Colonic mucosa (tissue), 4 donors: ENCODE results near the gene TSPAN16. TPM values are rescaled to one million over a fixed set of nuclear protein-coding genes. Genes with fewer than 3 reads are reported as not detected.

ENCODE experiments used
- DNase-seq: peaks from one replicate; pipeline ENCODE4 v3.0.0-alpha.2; 2020
- H3K27ac ChIP-seq: fragments of 200-600 bp; one replicate; pipeline ENCODE4 v1.8.0; 2021
- H3K27me3 ChIP-seq: fragments of 200-600 bp; one replicate; pipeline ENCODE4 v1.8.0; 2021
- H3K36me3 ChIP-seq: fragments of 200-600 bp; one replicate; pipeline ENCODE4 v1.8.0; 2021
- H3K4me1 ChIP-seq: fragments of 200-600 bp; one replicate; pipeline ENCODE4 v1.8.0; 2021; ENCODE audit warnings: mild to moderate bottlenecking
- H3K4me3 ChIP-seq: fragments of 200-600 bp; one replicate; pipeline ENCODE4 v1.8.0; 2021
- H3K9ac ChIP-seq, 2 donors: one replicate each; pipeline ENCODE4 v1.7.0; 2013; ENCODE audit warnings: control low read depth in 2 of 2, low read depth in 2 of 2, low read length in 2 of 2
- H3K9me3 ChIP-seq: fragments of 200-600 bp; one replicate; pipeline ENCODE4 v1.8.0; 2021
- intact Hi-C: fragments of 100-400 bp; cut with DNase I; formaldehyde crosslinking; loops from one replicate; pipeline ENCODE4 v1.14.1; 2022
- total RNA-seq, 2 donors: library from RNA; stranded (reverse); fragmentation: NEBNext Ultra II Directional in 1 of 2; extraction: Animal tissue kit (Norgen Biotek cat#: 25700) in 1 of 2; gene quantifications; one replicate each; pipeline ENCODE4 v1.2.1, GENCODE V29; 2021
- TF ChIP-seq, protein P1 (sequence below): fragments of 200-600 bp; IDR thresholded peaks from one replicate; pipeline ENCODE4 v1.8.0; 2022; ENCODE audit warnings: antibody characterized with exemption, mild to moderate bottlenecking
- donor health status: healthy.
- donor health status: DM: no; HTN: no; CAD: no.
- donor health status: DM: no; HTN: no; CAD: no.

Gene TSPAN16
- total RNA-seq, 2 donors from 2014 or later = not detected

- H3K4me1 ChIP-seq = no peaks in the 10 kb centered on the region
- TF ChIP-seq, protein P1, sequence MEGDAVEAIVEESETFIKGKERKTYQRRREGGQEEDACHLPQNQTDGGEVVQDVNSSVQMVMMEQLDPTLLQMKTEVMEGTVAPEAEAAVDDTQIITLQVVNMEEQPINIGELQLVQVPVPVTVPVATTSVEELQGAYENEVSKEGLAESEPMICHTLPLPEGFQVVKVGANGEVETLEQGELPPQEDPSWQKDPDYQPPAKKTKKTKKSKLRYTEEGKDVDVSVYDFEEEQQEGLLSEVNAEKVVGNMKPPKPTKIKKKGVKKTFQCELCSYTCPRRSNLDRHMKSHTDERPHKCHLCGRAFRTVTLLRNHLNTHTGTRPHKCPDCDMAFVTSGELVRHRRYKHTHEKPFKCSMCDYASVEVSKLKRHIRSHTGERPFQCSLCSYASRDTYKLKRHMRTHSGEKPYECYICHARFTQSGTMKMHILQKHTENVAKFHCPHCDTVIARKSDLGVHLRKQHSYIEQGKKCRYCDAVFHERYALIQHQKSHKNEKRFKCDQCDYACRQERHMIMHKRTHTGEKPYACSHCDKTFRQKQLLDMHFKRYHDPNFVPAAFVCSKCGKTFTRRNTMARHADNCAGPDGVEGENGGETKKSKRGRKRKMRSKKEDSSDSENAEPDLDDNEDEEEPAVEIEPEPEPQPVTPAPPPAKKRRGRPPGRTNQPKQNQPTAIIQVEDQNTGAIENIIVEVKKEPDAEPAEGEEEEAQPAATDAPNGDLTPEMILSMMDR = no peak
- no peaks in the 10 kb centered on the region for H3K27me3 ChIP-seq
- no peaks in the 10 kb centered on the region for H3K9me3 ChIP-seq
- DNase-seq = no peak
- intact Hi-C loops = no loop called here
- no peak overlapping the region for H3K4me3 ChIP-seq
- no peak overlapping the region for H3K9ac ChIP-seq
- H3K36me3 ChIP-seq = peaks cover 8% of the 10 kb centered on the region
- H3K27ac ChIP-seq = no peak overlapping the region
These were observed 44.7 kb upstream of the TSPAN16 start for GRCh38 chr19:11251217-11251616.

- DNase-seq = no peak
- no peaks in the 10 kb centered on the region for H3K27me3 ChIP-seq
- no peaks in the 10 kb centered on the region for H3K4me1 ChIP-seq
- no peak overlapping the region for H3K27ac ChIP-seq
- H3K36me3 ChIP-seq = peaks cover 8% of the 10 kb centered on the region
- intact Hi-C loops = no loop called here
- H3K4me3 ChIP-seq = no peak overlapping the region
- H3K9ac ChIP-seq = no peak overlapping the region
- H3K9me3 ChIP-seq = no peaks in the 10 kb centered on the region
- TF ChIP-seq, protein P1 = no peak
These were observed 44.2 kb upstream of the TSPAN16 start for GRCh38 chr19:11251650-11252314.

DNA sequence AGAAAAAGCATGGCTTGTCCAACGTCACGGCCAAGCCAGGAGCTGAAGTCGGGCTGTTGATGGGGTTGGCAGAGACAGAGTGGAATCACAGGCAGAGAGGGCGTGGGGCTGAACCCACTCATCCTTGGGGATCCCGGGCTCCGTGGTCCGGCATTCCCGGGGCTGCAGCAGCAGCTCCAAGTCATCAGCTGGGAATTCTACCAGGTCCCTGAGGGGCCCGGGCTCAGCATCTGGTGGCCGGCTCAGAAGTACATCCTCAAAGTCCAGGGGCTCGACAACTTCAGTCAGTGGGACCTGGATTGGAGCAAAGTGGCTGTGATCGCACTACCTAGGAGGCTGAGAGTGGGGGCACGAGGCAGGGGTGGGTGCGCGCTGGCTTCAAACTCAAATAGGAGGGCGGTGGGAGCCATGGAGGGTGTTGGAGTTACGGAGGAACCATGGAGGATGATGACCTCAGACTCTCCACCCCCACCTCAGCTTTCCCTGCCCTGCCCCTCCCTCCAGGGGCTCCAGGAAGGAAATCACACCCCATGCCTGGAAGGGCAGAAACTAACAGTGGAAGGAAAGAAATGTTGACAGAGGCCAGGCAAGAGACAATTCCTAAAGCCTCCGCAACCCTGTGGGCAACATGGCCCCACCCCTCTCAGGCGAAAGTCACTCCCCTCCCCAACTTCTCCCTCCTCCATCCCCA lies 43.1 kb upstream of the TSPAN16 start:
- TF ChIP-seq, protein P1 = no peak
- no peak overlapping the region for H3K27ac ChIP-seq
- intact Hi-C loops = no loop called here
- peaks cover 8% of the 10 kb centered on the region for H3K36me3 ChIP-seq
- H3K27me3 ChIP-seq = no peaks in the 10 kb centered on the region
- no peak overlapping the region for H3K4me3 ChIP-seq
- no peaks in the 10 kb centered on the region for H3K9me3 ChIP-seq
- H3K4me1 ChIP-seq = no peaks in the 10 kb centered on the region
- H3K9ac ChIP-seq = no peak overlapping the region
- no peak for DNase-seq

GRCh38 chr19:11254666-11255065 lies 41.3 kb upstream of the TSPAN16 start:
- H3K27ac ChIP-seq = no peak overlapping the region
- H3K36me3 ChIP-seq = peaks cover 8% of the 10 kb centered on the region
- intact Hi-C loops = no loop called here
- H3K27me3 ChIP-seq = no peaks in the 10 kb centered on the region
- H3K4me3 ChIP-seq = no peak overlapping the region
- TF ChIP-seq, protein P1 = no peak
- no peaks in the 10 kb centered on the region for H3K4me1 ChIP-seq
- no peaks in the 10 kb centered on the region for H3K9me3 ChIP-seq
- no peak overlapping the region for H3K9ac ChIP-seq
- no peak for DNase-seq

DNA sequence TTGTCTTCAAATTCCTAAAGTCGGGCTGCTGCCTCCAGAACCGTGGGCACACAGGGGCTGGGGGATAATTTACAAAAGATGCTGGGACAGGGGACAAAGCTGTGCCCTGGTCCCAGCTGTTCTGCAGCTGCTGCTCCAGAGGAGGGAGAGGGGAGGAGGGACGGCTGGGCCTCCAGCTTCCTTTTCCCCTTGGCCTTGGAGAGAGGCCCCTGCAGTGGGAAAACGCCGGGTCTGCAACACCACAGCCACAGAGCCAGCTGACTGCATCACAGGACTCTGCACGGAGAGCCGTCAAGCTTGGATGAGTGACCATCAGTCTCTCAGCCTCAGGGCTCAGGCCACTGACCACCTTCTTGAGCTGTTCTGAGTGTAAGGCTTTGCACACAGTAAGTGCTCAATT lies 39.8 kb upstream of the TSPAN16 start:
- no peak for DNase-seq
- TF ChIP-seq, protein P1 = no peak
- intact Hi-C loops = no loop called here
- H3K9me3 ChIP-seq = no peaks in the 10 kb centered on the region
- no peak overlapping the region for H3K4me3 ChIP-seq
- no peaks in the 10 kb centered on the region for H3K36me3 ChIP-seq
- peak overlapping the region; percentile 9 for H3K27ac ChIP-seq
- H3K9ac ChIP-seq = no peak overlapping the region
- no peaks in the 10 kb centered on the region for H3K27me3 ChIP-seq
- no peaks in the 10 kb centered on the region for H3K4me1 ChIP-seq
